ENCODE results near the gene LDHAL6B. TPM values are rescaled to one million over a fixed set of nuclear protein-coding genes. Genes with fewer than 3 reads are reported as not detected.

LDHAL6B gene
- total RNA-seq, 1 experiment from 2014 or later = not detected

DNA sequence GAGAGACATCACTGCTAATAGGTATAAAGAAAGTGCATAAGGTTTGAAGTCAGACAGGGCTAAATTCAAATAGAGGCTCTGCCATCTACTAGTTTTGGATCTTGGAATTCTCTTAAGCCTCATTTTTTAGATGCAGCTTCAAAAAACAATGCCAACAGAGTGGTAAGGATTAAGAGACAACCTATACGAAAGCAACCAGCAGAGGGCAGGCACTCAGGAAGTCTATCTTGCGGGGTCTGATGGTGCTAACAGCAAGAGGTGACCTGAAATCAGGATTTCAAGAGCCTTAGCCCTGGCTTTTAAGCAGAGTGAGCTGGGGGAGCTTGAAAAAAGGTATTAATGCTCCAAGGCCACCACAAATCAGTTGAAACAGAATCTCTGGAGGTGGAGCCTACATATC is 40.7 kb downstream of the LDHAL6B start:
- DNase-seq = peak; percentile 64 to 68

DNA sequence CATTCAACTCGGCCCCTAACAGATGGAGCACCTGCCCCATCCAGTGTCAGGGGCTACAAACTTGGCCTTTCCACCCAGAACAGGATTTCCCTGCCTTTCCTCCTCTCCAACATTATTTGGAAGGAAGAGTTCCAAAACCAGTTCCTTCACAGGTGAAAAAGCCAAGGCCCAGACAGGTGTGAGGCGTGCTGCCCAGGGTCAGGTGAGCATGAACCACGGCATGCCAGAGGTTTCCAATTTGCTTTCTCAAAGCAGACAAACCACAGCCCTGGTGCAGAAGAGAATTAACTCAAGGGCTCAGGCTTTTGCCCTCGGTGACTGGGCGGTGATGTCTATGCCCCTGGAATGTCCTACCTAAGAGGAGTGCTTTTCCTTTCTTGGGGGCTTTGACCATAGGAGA is 43.2 kb downstream of the LDHAL6B start:
- H3K4me1 Mint-ChIP-seq (ENCODE audit: low read depth, unreplicated experiment) = no peaks in the 10 kb centered on the region
- intact Hi-C loops (cut with micrococcal nuclease; ENCODE audit: unreplicated experiment) = no loop called here
- no TSS peak for BruUV-seq (replicated peaks)
- POLR2A ChIA-PET = no interaction called here
- H3K4me1 ChIP-seq = peaks cover 7% of the 10 kb centered on the region
- H3K9me3 Mint-ChIP-seq (ENCODE audit: unreplicated experiment) = no peaks in the 10 kb centered on the region
- H3K27ac Mint-ChIP-seq (ENCODE audit: unreplicated experiment) = no peak overlapping the region
- peaks cover 41% of the 10 kb centered on the region for H3K36me3 Mint-ChIP-seq (ENCODE audit: insufficient read depth, unreplicated experiment)
- H3K36me3 ChIP-seq (ENCODE audit: control insufficient read depth, insufficient read depth, low read length) = no peaks in the 10 kb centered on the region
- TF ChIP-seq, protein P1, sequence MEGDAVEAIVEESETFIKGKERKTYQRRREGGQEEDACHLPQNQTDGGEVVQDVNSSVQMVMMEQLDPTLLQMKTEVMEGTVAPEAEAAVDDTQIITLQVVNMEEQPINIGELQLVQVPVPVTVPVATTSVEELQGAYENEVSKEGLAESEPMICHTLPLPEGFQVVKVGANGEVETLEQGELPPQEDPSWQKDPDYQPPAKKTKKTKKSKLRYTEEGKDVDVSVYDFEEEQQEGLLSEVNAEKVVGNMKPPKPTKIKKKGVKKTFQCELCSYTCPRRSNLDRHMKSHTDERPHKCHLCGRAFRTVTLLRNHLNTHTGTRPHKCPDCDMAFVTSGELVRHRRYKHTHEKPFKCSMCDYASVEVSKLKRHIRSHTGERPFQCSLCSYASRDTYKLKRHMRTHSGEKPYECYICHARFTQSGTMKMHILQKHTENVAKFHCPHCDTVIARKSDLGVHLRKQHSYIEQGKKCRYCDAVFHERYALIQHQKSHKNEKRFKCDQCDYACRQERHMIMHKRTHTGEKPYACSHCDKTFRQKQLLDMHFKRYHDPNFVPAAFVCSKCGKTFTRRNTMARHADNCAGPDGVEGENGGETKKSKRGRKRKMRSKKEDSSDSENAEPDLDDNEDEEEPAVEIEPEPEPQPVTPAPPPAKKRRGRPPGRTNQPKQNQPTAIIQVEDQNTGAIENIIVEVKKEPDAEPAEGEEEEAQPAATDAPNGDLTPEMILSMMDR (IDR thresholded peaks at IDR 0.05; ENCODE audit: insufficient read depth in 1 of 2, low read depth in 1 of 2, low read length in 1 of 2, severe bottlenecking in 1 of 2, unreplicated experiment in 1 of 2) = no peak
- no peak overlapping the region for H3K4me3 ChIP-seq (ENCODE audit: low read depth, low read length)
- no peaks in the 10 kb centered on the region for H3K27me3 Mint-ChIP-seq (ENCODE audit: insufficient read depth, unreplicated experiment)
- no peak overlapping the region for H3K4me3 Mint-ChIP-seq (ENCODE audit: unreplicated experiment)
- no peak for DNase-seq
- CTCF ChIA-PET = no interaction called here
- no peaks in the 10 kb centered on the region for H3K9me3 ChIP-seq
- no peaks in the 10 kb centered on the region for H3K27me3 ChIP-seq (replicated peaks; ENCODE audit: control insufficient read depth, insufficient read depth, low read length)

More for the DNA sequence above, 40.7 kb downstream of the LDHAL6B start:
- Histone ChIP-seq H3K36me3 (ENCODE audit: control insufficient read depth, insufficient read depth, low read length) (peaks cover 1% of the 10 kb centered on the region; the same call in 1 of the 2 replicates), H3K9me3 (no peaks in the 10 kb centered on the region), H3K4me1 (peaks cover 5% of the 10 kb centered on the region; the same call in 1 of the 2 replicates), H3K4me3 (ENCODE audit: low read depth, low read length) (no peak overlapping the region), H3K27me3 (replicated peaks; ENCODE audit: control insufficient read depth, insufficient read depth, low read length) (no peaks in the 10 kb centered on the region)
- Mint-ChIP-seq H3K27ac (ENCODE audit: unreplicated experiment) (no peak overlapping the region), H3K9me3 (ENCODE audit: unreplicated experiment) (no peaks in the 10 kb centered on the region), H3K4me3 (ENCODE audit: unreplicated experiment) (no peak overlapping the region), H3K27me3 (ENCODE audit: insufficient read depth, unreplicated experiment) (no peaks in the 10 kb centered on the region), H3K4me1 (ENCODE audit: low read depth, unreplicated experiment) (no peaks in the 10 kb centered on the region), H3K36me3 (ENCODE audit: insufficient read depth, unreplicated experiment) (peaks cover 41% of the 10 kb centered on the region)
- BruUV-seq (replicated peaks) = no TSS peak
- ChIA-PET CTCF (interaction anchor here (0.8 to 1.8 kb wide), 9 partner anchors 32 to 281 kb away, joined by 3 to 6 read pairs (median 4); partner anchors contain the start of gene MYO1E), POLR2A (interaction anchor here (0.6 to 0.8 kb wide), 3 partner anchors 13 to 130 kb away, joined by 3 to 7 read pairs (median 3); partner anchors contain the start of gene MYO1E)
- intact Hi-C loops (cut with micrococcal nuclease; ENCODE audit: unreplicated experiment) = loop anchor here (1.0 kb wide), 1 partner anchor 246 kb away; no protein-coding TSS in a partner anchor
- TF ChIP-seq, protein P1 (IDR thresholded peaks at IDR 0.05; ENCODE audit: insufficient read depth in 1 of 2, low read depth in 1 of 2, low read length in 1 of 2, severe bottlenecking in 1 of 2, unreplicated experiment in 1 of 2) = peak; percentile 56 to 60

DNA sequence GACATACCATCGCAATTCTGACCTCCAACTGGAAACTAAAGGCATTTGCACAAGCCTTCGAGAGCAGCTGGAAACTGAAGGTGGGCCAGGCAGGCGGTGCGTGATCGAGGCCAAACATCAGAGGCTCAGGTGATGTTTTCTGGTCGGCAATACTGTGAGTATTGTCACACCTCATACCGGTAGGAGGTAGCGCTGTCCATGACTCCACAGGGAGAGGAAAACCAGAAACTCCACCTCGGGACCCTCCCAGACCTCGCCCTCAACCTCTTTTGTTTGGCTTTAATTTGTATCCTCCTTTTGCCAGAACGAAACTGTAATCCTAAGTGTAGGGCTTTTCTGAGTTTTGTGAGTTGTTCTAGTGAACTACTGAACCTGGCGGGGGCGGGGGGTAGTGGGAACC is 43.6 kb downstream of the LDHAL6B start:
- peaks cover 46% of the 10 kb centered on the region for H3K36me3 Mint-ChIP-seq (ENCODE audit: insufficient read depth, unreplicated experiment)

More for the DNA sequence above, 43.6 kb downstream of the LDHAL6B start:
- H3K4me1 ChIP-seq = peaks cover 10% of the 10 kb centered on the region
- ChIA-PET CTCF (no interaction called here), POLR2A (no interaction called here)
- no TSS peak for BruUV-seq (replicated peaks)
- no peak for DNase-seq
- no peak overlapping the region for H3K4me3 Mint-ChIP-seq (ENCODE audit: unreplicated experiment)
- TF ChIP-seq, protein P1 (IDR thresholded peaks at IDR 0.05; ENCODE audit: insufficient read depth in 1 of 2, low read depth in 1 of 2, low read length in 1 of 2, severe bottlenecking in 1 of 2, unreplicated experiment in 1 of 2) = no peak
- no peak overlapping the region for H3K27ac Mint-ChIP-seq (ENCODE audit: unreplicated experiment)
- no peaks in the 10 kb centered on the region for H3K36me3 ChIP-seq (ENCODE audit: control insufficient read depth, insufficient read depth, low read length)
- H3K27me3 ChIP-seq (replicated peaks; ENCODE audit: control insufficient read depth, insufficient read depth, low read length) = no peaks in the 10 kb centered on the region
- peaks cover 1% of the 10 kb centered on the region for H3K4me1 Mint-ChIP-seq (ENCODE audit: low read depth, unreplicated experiment)
- intact Hi-C loops (cut with micrococcal nuclease; ENCODE audit: unreplicated experiment) = no loop called here
- H3K4me3 ChIP-seq (ENCODE audit: low read depth, low read length) = no peak overlapping the region
- no peaks in the 10 kb centered on the region for H3K9me3 Mint-ChIP-seq (ENCODE audit: unreplicated experiment)
- H3K27me3 Mint-ChIP-seq (ENCODE audit: insufficient read depth, unreplicated experiment) = no peaks in the 10 kb centered on the region
- H3K9me3 ChIP-seq = no peaks in the 10 kb centered on the region
